Measurements from ENCODE around the gene MTMR1.
A peak's percentile ranks its signal among the peaks of the same experiment; 100 is the strongest.

MTMR1 gene

DNA sequence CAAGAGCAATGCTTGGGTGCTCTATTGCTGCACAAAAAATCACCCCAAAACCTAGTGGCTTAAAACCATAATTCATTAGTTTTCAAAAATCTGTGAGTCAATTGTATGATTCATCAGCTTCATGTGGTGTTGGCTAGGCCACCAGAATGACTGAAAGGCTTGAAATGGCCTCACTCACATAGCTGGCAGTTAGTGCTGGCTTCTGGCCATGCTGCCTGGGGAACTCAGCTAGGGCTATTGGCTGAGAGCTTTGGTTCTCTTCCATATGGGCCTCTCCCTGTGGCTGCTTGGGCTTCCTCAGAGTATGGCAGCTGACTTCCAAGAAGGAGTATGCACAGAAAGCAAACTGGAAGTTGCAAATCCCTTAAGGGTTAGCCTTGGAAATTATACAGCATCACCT lies 3.1 kb upstream of the MTMR1 start:
- Histone ChIP-seq H3K27me3 (no peaks in the 10 kb centered on the region), H3K9me3 (peaks cover 0 to 3% (median 0%) of the 10 kb centered on the region in 3 donors), H3K36me3 (no peaks in the 10 kb centered on the region), H3K4me1 (peaks cover 0 to 4% (median 0%) of the 10 kb centered on the region in 4 donors), H3K27ac (no peak overlapping the region), H3K4me3 (no peak overlapping the region)
- intact Hi-C loops (cut with DNase I; ENCODE audit: low total_unique reads), result no loop called here
- TF ChIP-seq, protein P1, sequence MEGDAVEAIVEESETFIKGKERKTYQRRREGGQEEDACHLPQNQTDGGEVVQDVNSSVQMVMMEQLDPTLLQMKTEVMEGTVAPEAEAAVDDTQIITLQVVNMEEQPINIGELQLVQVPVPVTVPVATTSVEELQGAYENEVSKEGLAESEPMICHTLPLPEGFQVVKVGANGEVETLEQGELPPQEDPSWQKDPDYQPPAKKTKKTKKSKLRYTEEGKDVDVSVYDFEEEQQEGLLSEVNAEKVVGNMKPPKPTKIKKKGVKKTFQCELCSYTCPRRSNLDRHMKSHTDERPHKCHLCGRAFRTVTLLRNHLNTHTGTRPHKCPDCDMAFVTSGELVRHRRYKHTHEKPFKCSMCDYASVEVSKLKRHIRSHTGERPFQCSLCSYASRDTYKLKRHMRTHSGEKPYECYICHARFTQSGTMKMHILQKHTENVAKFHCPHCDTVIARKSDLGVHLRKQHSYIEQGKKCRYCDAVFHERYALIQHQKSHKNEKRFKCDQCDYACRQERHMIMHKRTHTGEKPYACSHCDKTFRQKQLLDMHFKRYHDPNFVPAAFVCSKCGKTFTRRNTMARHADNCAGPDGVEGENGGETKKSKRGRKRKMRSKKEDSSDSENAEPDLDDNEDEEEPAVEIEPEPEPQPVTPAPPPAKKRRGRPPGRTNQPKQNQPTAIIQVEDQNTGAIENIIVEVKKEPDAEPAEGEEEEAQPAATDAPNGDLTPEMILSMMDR (IDR thresholded peaks at IDR 0.05), result no peak
- no peak for DNase-seq

DNA sequence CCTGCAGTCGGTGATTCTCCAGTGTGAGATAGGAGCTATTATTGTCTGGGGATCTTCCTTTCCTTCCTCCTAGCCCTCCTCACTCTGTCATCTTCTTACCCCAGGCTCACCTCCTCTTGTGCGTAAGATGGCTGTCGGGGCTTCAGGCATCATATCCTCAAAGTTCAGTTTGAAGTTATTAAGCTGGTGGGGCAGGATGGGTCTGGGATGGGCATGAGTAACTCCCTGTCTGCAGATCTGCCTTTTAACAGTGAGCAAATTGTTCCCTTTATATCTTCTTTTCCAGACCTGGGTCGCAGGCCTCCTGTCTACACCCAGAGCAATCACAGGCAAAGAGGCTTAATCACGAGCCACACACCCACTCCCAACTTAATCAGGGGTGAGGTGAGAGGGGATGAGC lies 900 bp upstream of the MTMR1 start:
- no peak for DNase-seq
- peak overlapping the region; percentile 80 to 89 for H3K27ac ChIP-seq

DNA sequence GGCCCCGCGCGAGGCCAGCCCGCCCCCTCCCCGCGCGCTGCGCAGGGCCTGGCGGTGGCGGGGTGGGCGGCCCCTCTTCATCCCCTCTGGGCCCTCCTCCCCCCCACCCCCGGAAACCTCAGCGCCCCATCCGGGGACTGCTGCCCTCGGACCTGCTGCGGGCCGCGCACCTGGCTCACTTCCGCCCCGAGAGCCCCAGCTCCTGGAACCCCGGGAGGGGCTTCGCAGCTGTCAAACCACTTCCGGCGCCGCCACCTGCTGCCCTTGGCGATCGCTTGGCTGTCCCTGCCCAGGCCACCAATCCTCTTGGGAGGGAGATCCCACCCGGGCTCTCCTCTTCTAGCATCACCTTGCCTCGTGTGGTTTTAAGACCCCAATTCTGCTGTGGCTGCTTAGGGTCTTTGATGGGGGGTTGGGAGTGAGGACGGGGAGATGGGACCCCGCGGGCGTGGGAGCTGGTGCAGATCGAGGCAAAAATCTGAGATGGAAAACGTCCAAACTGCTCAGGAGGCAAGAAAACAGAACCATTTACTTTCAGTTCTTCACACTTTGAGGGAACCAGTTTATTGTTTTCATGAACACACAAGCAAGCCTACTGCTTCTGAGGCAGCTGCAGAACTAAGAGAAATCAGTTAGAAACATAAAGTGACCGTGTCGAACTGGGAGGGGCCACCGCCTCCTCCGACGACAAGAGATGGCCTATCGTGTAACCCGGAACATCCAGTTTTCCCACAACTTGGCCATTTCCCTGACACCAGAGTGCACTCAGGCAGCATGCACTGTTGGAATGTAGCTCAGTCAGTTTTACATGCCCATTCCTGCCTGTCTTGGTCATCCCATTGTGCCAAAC lies 754 bp downstream of the MTMR1 start:
- Histone ChIP-seq H3K4me3 (peak overlapping the region; percentile 61 to 69), H3K9me3 (peaks cover 0 to 3% (median 0%) of the 10 kb centered on the region in 3 donors), H3K27me3 (no peaks in the 10 kb centered on the region), H3K4me1 (peaks cover 0 to 4% (median 2%) of the 10 kb centered on the region in 4 donors), H3K36me3 (no peaks in the 10 kb centered on the region), H3K27ac (peak overlapping the region; percentile 80 to 89)
- TF ChIP-seq, protein P1 (IDR thresholded peaks at IDR 0.05), result no peak
- DNase-seq, result peak; percentile 30 to 66
- intact Hi-C loops (cut with DNase I; ENCODE audit: low total_unique reads), result no loop called here

More for the DNA sequence above, 900 bp upstream of the MTMR1 start:
- H3K4me3 ChIP-seq, result peak overlapping the region; percentile 61 to 69
- H3K27me3 ChIP-seq, result no peaks in the 10 kb centered on the region
- intact Hi-C loops (cut with DNase I; ENCODE audit: low total_unique reads), result no loop called here
- H3K4me1 ChIP-seq, result peaks cover 0 to 4% (median 2%) of the 10 kb centered on the region in 4 donors
- TF ChIP-seq, protein P1 (IDR thresholded peaks at IDR 0.05), result no peak
- peaks cover 0 to 3% (median 0%) of the 10 kb centered on the region in 3 donors for H3K9me3 ChIP-seq
- H3K36me3 ChIP-seq, result no peaks in the 10 kb centered on the region

DNA sequence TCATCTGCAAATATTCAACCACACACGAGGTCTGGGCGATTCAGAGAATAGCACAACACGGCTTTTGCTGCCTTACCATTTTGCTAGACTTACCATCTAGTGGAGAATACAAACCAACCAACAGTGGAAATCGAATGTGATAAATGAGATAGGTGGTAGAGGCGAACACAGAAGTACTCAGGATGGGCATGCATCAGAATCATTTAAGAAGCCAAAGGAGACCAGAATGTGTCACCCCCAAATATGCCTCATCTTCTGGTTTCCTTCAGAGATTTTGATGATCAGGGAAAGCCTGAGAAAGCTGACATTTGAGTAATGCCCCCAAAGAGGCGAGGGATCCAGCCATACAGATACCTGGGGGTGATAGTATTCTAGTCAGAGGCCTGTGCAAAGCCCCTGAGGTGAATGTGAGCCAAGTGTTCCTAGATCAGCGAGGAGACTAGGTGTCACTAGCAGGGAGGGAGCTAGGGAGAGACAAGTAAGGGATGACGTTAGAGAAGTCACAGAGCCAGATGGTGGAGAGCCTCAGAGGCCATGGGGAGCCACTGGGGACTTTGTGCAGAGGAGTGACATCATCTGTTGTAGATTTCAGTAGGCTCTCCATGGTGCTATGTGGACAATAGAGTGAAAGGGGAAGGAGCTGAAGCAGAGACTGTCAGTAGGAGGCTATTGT lies 1.7 kb downstream of the MTMR1 start:
- peak overlapping the region in 1 of 2 donors; percentile 89 for H3K27ac ChIP-seq
- H3K4me3 ChIP-seq, result peak overlapping the region in 1 of 2 donors; percentile 69
- no peaks in the 10 kb centered on the region for H3K36me3 ChIP-seq
- no peak for DNase-seq
- peaks cover 0 to 3% (median 0%) of the 10 kb centered on the region in 3 donors for H3K9me3 ChIP-seq
- no peaks in the 10 kb centered on the region for H3K27me3 ChIP-seq
- peaks cover 0 to 4% (median 2%) of the 10 kb centered on the region in 4 donors for H3K4me1 ChIP-seq
- intact Hi-C loops (cut with DNase I; ENCODE audit: low total_unique reads), result no loop called here
- TF ChIP-seq, protein P1 (IDR thresholded peaks at IDR 0.05), result no peak

DNA sequence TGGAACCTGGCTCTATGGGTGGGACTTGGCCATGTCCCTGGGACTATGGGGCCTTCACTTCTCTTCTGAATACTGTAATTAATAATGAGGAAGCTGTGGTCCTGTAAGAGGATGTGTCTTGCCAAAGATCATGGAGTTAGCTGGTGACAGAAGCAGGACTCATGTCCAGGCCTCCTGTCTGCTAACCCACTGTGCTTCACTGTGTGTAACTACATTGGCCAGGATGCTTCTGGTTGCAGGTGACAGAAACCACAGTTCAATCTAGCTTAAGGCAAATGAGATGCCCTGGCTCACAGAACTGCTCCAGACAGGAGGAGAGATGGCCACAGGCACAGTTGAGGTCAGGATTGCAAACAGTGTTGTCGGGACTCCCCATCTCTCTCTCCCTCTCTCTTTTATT lies 3.1 kb downstream of the MTMR1 start:
- DNase-seq, result no peak
- Histone ChIP-seq H3K9me3 (no peaks in the 10 kb centered on the region), H3K4me3 (no peak overlapping the region), H3K36me3 (no peaks in the 10 kb centered on the region), H3K27me3 (no peaks in the 10 kb centered on the region), H3K27ac (no peak overlapping the region), H3K4me1 (peaks cover 0 to 4% (median 2%) of the 10 kb centered on the region in 4 donors)
- intact Hi-C loops (cut with DNase I; ENCODE audit: low total_unique reads), result no loop called here
- TF ChIP-seq, protein P1 (IDR thresholded peaks at IDR 0.05), result no peak

Measured in tibial artery (tissue), 4 donors.